Measurements from ENCODE around the gene TCAIM.
"Not testable (repeated sequence)": the region's sequence is repeated elsewhere in the genome, so short reads cannot be mapped to it uniquely, and the experiment has no call there.

TCAIM gene

GRCh38 chr3:44359146-44359751 is 20.7 kb downstream of the TCAIM start:
- Mint-ChIP-seq H3K27me3 (no peaks in the 10 kb centered on the region), H3K4me3 (no peak overlapping the region), H3K4me1 (ENCODE audit: low read depth) (peaks cover 12% of the 10 kb centered on the region), H3K27ac (no peak overlapping the region), H3K36me3 (ENCODE audit: low read depth) (peaks cover 57% of the 10 kb centered on the region), H3K9me3 (no peaks in the 10 kb centered on the region)
- intact Hi-C loops (cut with micrococcal nuclease), result no loop called here

GRCh38 chr3:44363591-44363990 is 25.0 kb downstream of the TCAIM start:
- H3K27ac Mint-ChIP-seq, result no peak overlapping the region
- H3K4me1 Mint-ChIP-seq (ENCODE audit: low read depth), result no peaks in the 10 kb centered on the region
- H3K4me3 Mint-ChIP-seq, result no peak overlapping the region
- intact Hi-C loops (cut with micrococcal nuclease), result no loop called here
- no peaks in the 10 kb centered on the region for H3K9me3 Mint-ChIP-seq
- H3K36me3 Mint-ChIP-seq (ENCODE audit: low read depth), result peaks cover 41% of the 10 kb centered on the region
- no peaks in the 10 kb centered on the region for H3K27me3 Mint-ChIP-seq

GRCh38 chr3:44365952-44366351 is 27.4 kb downstream of the TCAIM start:
- Mint-ChIP-seq H3K9me3 (no peaks in the 10 kb centered on the region), H3K36me3 (ENCODE audit: low read depth) (peaks cover 46% of the 10 kb centered on the region), H3K27me3 (no peaks in the 10 kb centered on the region), H3K4me1 (ENCODE audit: low read depth) (no peaks in the 10 kb centered on the region), H3K4me3 (no peak overlapping the region), H3K27ac (no peak overlapping the region)
- intact Hi-C loops (cut with micrococcal nuclease), result no loop called here

GRCh38 chr3:44375450-44375849 is 36.9 kb downstream of the TCAIM start:
- Mint-ChIP-seq H3K4me3 (no peak overlapping the region), H3K4me1 (ENCODE audit: low read depth) (no peaks in the 10 kb centered on the region), H3K9me3 (peaks cover 49% of the 10 kb centered on the region), H3K27me3 (no peaks in the 10 kb centered on the region), H3K27ac (no peak overlapping the region), H3K36me3 (ENCODE audit: low read depth) (peaks cover 41% of the 10 kb centered on the region)
- intact Hi-C loops (cut with micrococcal nuclease), result no loop called here

- Mint-ChIP-seq H3K27ac (no peak overlapping the region), H3K9me3 (peaks cover 36% of the 10 kb centered on the region), H3K4me1 (ENCODE audit: low read depth) (no peaks in the 10 kb centered on the region), H3K4me3 (no peak overlapping the region), H3K27me3 (no peaks in the 10 kb centered on the region), H3K36me3 (ENCODE audit: low read depth) (peaks cover 18% of the 10 kb centered on the region)
- intact Hi-C loops (cut with micrococcal nuclease), result no loop called here
Measured at GRCh38 chr3:44387404-44387803, 48.8 kb downstream of the TCAIM start.

GRCh38 chr3:44392489-44392888 is 53.9 kb downstream of the TCAIM start:
- Mint-ChIP-seq H3K4me3 (no peak overlapping the region), H3K27ac (no peak overlapping the region), H3K9me3 (peaks cover under 1% of the 10 kb centered on the region), H3K4me1 (ENCODE audit: low read depth) (no peaks in the 10 kb centered on the region), H3K36me3 (ENCODE audit: low read depth) (peaks cover 14% of the 10 kb centered on the region), H3K27me3 (no peaks in the 10 kb centered on the region)
- intact Hi-C loops (cut with micrococcal nuclease), result no loop called here

GRCh38 chr3:44395714-44396113 is 57.1 kb downstream of the TCAIM start:
- Mint-ChIP-seq H3K9me3 (no peaks in the 10 kb centered on the region), H3K4me3 (no peak overlapping the region), H3K27me3 (no peaks in the 10 kb centered on the region), H3K36me3 (ENCODE audit: low read depth) (peaks cover 28% of the 10 kb centered on the region), H3K4me1 (ENCODE audit: low read depth) (no peaks in the 10 kb centered on the region), H3K27ac (no peak overlapping the region)
- intact Hi-C loops (cut with micrococcal nuclease), result no loop called here

- Mint-ChIP-seq H3K36me3 (ENCODE audit: low read depth) (peaks cover 34% of the 10 kb centered on the region), H3K27me3 (no peaks in the 10 kb centered on the region), H3K27ac (no peak overlapping the region), H3K9me3 (no peaks in the 10 kb centered on the region), H3K4me1 (ENCODE audit: low read depth) (no peaks in the 10 kb centered on the region), H3K4me3 (no peak overlapping the region)
- intact Hi-C loops (cut with micrococcal nuclease), result no loop called here
Measured at GRCh38 chr3:44396200-44397171, 57.9 kb downstream of the TCAIM start.

- H3K4me3 Mint-ChIP-seq; H3K9me3 Mint-ChIP-seq; H3K4me1 Mint-ChIP-seq (ENCODE audit: low read depth); H3K27me3 Mint-ChIP-seq; intact Hi-C loops (cut with micrococcal nuclease); H3K27ac Mint-ChIP-seq: not testable (repeated sequence)
- peaks cover 41% of the 10 kb centered on the region for H3K36me3 Mint-ChIP-seq (ENCODE audit: low read depth)
Measured at GRCh38 chr3:44398271-44398670, 59.7 kb downstream of the TCAIM start.

GRCh38 chr3:44398853-44399252 is 60.3 kb downstream of the TCAIM start:
- Mint-ChIP-seq H3K4me3 (no peak overlapping the region), H3K27ac (no peak overlapping the region), H3K4me1 (ENCODE audit: low read depth) (no peaks in the 10 kb centered on the region), H3K27me3 (no peaks in the 10 kb centered on the region), H3K36me3 (ENCODE audit: low read depth) (peaks cover 45% of the 10 kb centered on the region), H3K9me3 (no peaks in the 10 kb centered on the region)
- intact Hi-C loops (cut with micrococcal nuclease), result no loop called here

GRCh38 chr3:44400771-44401170 is 62.2 kb downstream of the TCAIM start:
- no peak overlapping the region for H3K27ac Mint-ChIP-seq
- H3K4me1 Mint-ChIP-seq (ENCODE audit: low read depth), result no peaks in the 10 kb centered on the region
- no peak overlapping the region for H3K4me3 Mint-ChIP-seq
- intact Hi-C loops (cut with micrococcal nuclease), result no loop called here
- no peaks in the 10 kb centered on the region for H3K27me3 Mint-ChIP-seq
- no peaks in the 10 kb centered on the region for H3K9me3 Mint-ChIP-seq
- H3K36me3 Mint-ChIP-seq (ENCODE audit: low read depth), result peaks cover 54% of the 10 kb centered on the region

GRCh38 chr3:44402548-44402947 is 64.0 kb downstream of the TCAIM start:
- Mint-ChIP-seq H3K27ac (no peak overlapping the region), H3K36me3 (ENCODE audit: low read depth) (peaks cover 47% of the 10 kb centered on the region), H3K4me1 (ENCODE audit: low read depth) (no peaks in the 10 kb centered on the region), H3K27me3 (no peaks in the 10 kb centered on the region), H3K9me3 (no peaks in the 10 kb centered on the region), H3K4me3 (no peak overlapping the region)
- intact Hi-C loops (cut with micrococcal nuclease), result no loop called here

GRCh38 chr3:44409640-44410410 is 71.3 kb downstream of the TCAIM start:
- H3K36me3 Mint-ChIP-seq (ENCODE audit: low read depth), result no peaks in the 10 kb centered on the region
- H3K27me3 Mint-ChIP-seq, result no peaks in the 10 kb centered on the region
- no peak overlapping the region for H3K4me3 Mint-ChIP-seq
- H3K4me1 Mint-ChIP-seq (ENCODE audit: low read depth), result no peaks in the 10 kb centered on the region
- no peak overlapping the region for H3K27ac Mint-ChIP-seq
- intact Hi-C loops (cut with micrococcal nuclease), result no loop called here
- no peaks in the 10 kb centered on the region for H3K9me3 Mint-ChIP-seq

- intact Hi-C loops (cut with micrococcal nuclease), result no loop called here
- H3K9me3 Mint-ChIP-seq, result no peaks in the 10 kb centered on the region
- H3K27ac Mint-ChIP-seq, result no peak overlapping the region
- H3K4me3 Mint-ChIP-seq, result no peak overlapping the region
- H3K4me1 Mint-ChIP-seq (ENCODE audit: low read depth), result no peaks in the 10 kb centered on the region
- H3K27me3 Mint-ChIP-seq, result no peaks in the 10 kb centered on the region
- H3K36me3 Mint-ChIP-seq (ENCODE audit: low read depth), result no peaks in the 10 kb centered on the region
Measured at GRCh38 chr3:44411031-44411645, 72.6 kb downstream of the TCAIM start.

Measured in dendritic cell treated with granulocyte-macrophage colony-stimulating factor and Interleukin-4, amounts not matched to agents 40 ng/mL and 50 ng/mL, for 4 days (primary cell).